Fibroblast of lung (primary cell): ENCODE measurements around the gene RYR2. TPM values are rescaled to one million over a fixed set of nuclear protein-coding genes. Genes with fewer than 3 reads are reported as not detected.

Source experiments
- DNase-seq, 2 donors: peaks; one replicate each; pipeline versions ENCODE4 v3.0.0 to v3.0.0-alpha.2; 2010; ENCODE audit warnings: low read depth in 2 of 2
- H2AFZ ChIP-seq: 2 replicates; pipeline ENCODE4 v1.5.1; 2012; ENCODE audit warnings: low read length, control low read depth, inconsistent platforms
- H3K27ac ChIP-seq: 2 replicates; pipeline ENCODE4 v1.5.1; 2011; ENCODE audit warnings: low read length, control low read depth; ENCODE audit not compliant: insufficient read depth
- H3K27me3 ChIP-seq: 2 replicates; pipeline ENCODE4 v1.5.1; 2011; ENCODE audit warnings: mild to moderate bottlenecking, low read length; ENCODE audit not compliant: control insufficient read depth, insufficient read depth
- H3K36me3 ChIP-seq: 2 replicates; pipeline ENCODE4 v1.5.1; 2011; ENCODE audit warnings: low read length; ENCODE audit not compliant: control insufficient read depth, insufficient read depth
- H3K4me1 ChIP-seq: 2 replicates; pipeline ENCODE4 v1.5.1; 2011; ENCODE audit warnings: low read length; ENCODE audit not compliant: control insufficient read depth, insufficient read depth; ENCODE audit errors: extremely low read depth
- H3K4me2 ChIP-seq: 2 replicates; pipeline ENCODE4 v1.5.1; 2011; ENCODE audit warnings: low read length, control low read depth; ENCODE audit not compliant: insufficient read depth; ENCODE audit errors: extremely low read depth
- H3K4me3 ChIP-seq, 4 experiments: fragments of 200-600 bp in 1 of 4; sonication (generic) in 1 of 4; replicated peaks in 1 of 4; 2 replicates each; pipeline ENCODE4 v1.5.1; 2011 to 2016; ENCODE audit warnings: low read length in 4 of 4, low read depth in 3 of 4, mild to moderate bottlenecking in 3 of 4, control low read depth in 2 of 4, inconsistent platforms in 1 of 4, mixed read lengths in 1 of 4; ENCODE audit not compliant: insufficient read depth in 1 of 4; ENCODE audit errors: control extremely low read depth in 1 of 4
- H3K79me2 ChIP-seq: 2 replicates; pipeline ENCODE4 v1.5.1; 2012; ENCODE audit warnings: mild to moderate bottlenecking, low read length, inconsistent platforms; ENCODE audit not compliant: control insufficient read depth, insufficient read depth
- H3K9ac ChIP-seq: 2 replicates; pipeline ENCODE4 v1.5.1; 2011; ENCODE audit warnings: mild to moderate bottlenecking, low read length, control low read depth; ENCODE audit not compliant: insufficient read depth
- H3K9me3 ChIP-seq: 2 replicates; pipeline ENCODE4 v1.5.1; 2012; ENCODE audit warnings: low read depth, low read length; ENCODE audit not compliant: control insufficient read depth, insufficient read depth
- H4K20me1 ChIP-seq: 2 replicates; pipeline ENCODE4 v1.5.1; 2011; ENCODE audit warnings: low read length; ENCODE audit not compliant: control insufficient read depth, insufficient read depth; ENCODE audit errors: extremely low read depth
- CTCF ChIP-seq, 2 donors: IDR thresholded peaks in 1 of 2; conservative IDR thresholded peaks in 1 of 2; 1 replicate in 1 of 2; 2 replicates in 1 of 2; pipeline ENCODE4 v1.5.1; 2011 to 2012; ENCODE audit warnings: low read length in 2 of 2, control low read depth in 1 of 2, inconsistent platforms in 1 of 2, low read depth in 1 of 2, mild to moderate bottlenecking in 1 of 2
- EZH2 ChIP-seq: IDR thresholded peaks from 2 replicates; pipeline ENCODE4 v1.5.1; 2012; ENCODE audit warnings: low read length, control low read depth, mild to moderate bottlenecking; ENCODE audit errors: missing control alignments
- polyA plus RNA-seq, 2 donors: library from polyadenylated mRNA; depleted of rRNA in 1 of 2; stranded (reverse) in 1 of 2; unstranded in 1 of 2; fragments of >200 nt; gene quantifications; 2 replicates each; pipeline ENCODE4 v1.2.1, GENCODE V29; 2011 to 2012; ENCODE audit warnings: missing spikeins in 1 of 2
- total RNA-seq: library from RNA; depleted of rRNA; stranded (reverse); fragments of >200 nt; gene quantifications from 2 replicates; pipeline ENCODE4 v1.2.1, GENCODE V29; 2014

The RYR2 gene
- total and polyA plus RNA-seq, 2 donors (not counting 1 experiment from before 2014, with no cell fraction given) = 0.06 to 0.17 TPM

- Histone ChIP-seq H3K27me3 (no peaks in the 10 kb centered on the region), H3K4me2 (no peak overlapping the region), H2AFZ (no peak overlapping the region), H3K9me3 (no peaks in the 10 kb centered on the region), H3K36me3 (no peaks in the 10 kb centered on the region), H3K79me2 (no peaks in the 10 kb centered on the region), H3K4me1 (no peaks in the 10 kb centered on the region), H3K27ac (no peak overlapping the region), H3K9ac (no peak overlapping the region), H3K4me3 (no peak overlapping the region), H4K20me1 (no peaks in the 10 kb centered on the region)
- no peak for DNase-seq
- TF ChIP-seq CTCF (conservative IDR thresholded peaks at IDR 0.05 in 1 of 2, IDR thresholded peaks at IDR 0.05 in 1 of 2; ENCODE audit: low read depth in 1 of 2, low read length in 2 of 2) (no peak), EZH2 (no peak)
Measured at GRCh38 chr1:237792726-237793125, 750.7 kb downstream of the RYR2 start.

- H3K4me1 ChIP-seq = no peaks in the 10 kb centered on the region
- no peak overlapping the region for H2AFZ ChIP-seq
- no peaks in the 10 kb centered on the region for H4K20me1 ChIP-seq
- no peaks in the 10 kb centered on the region for H3K27me3 ChIP-seq
- H3K36me3 ChIP-seq = no peaks in the 10 kb centered on the region
- DNase-seq = peak in 1 of 2 donors; percentile 26
- H3K79me2 ChIP-seq = no peaks in the 10 kb centered on the region
- no peak overlapping the region for H3K4me3 ChIP-seq
- H3K27ac ChIP-seq = no peak overlapping the region
- H3K4me2 ChIP-seq = no peak overlapping the region
- TF ChIP-seq CTCF (conservative IDR thresholded peaks at IDR 0.05 in 1 of 2, IDR thresholded peaks at IDR 0.05 in 1 of 2; ENCODE audit: low read depth in 1 of 2, low read length in 2 of 2) = no peak
- TF ChIP-seq EZH2 = no peak
- no peak overlapping the region for H3K9ac ChIP-seq
- no peaks in the 10 kb centered on the region for H3K9me3 ChIP-seq
Measured at GRCh38 chr1:237794071-237794470, 752.1 kb downstream of the RYR2 start.

- no peaks in the 10 kb centered on the region for H3K4me1 ChIP-seq
- DNase-seq = no peak
- no peaks in the 10 kb centered on the region for H3K36me3 ChIP-seq
- H3K27me3 ChIP-seq = no peaks in the 10 kb centered on the region
- no peak overlapping the region for H3K4me3 ChIP-seq
- H3K9me3 ChIP-seq = no peaks in the 10 kb centered on the region
- no peak overlapping the region for H2AFZ ChIP-seq
- no peak overlapping the region for H3K27ac ChIP-seq
- no peak for TF ChIP-seq CTCF (conservative IDR thresholded peaks at IDR 0.05 in 1 of 2, IDR thresholded peaks at IDR 0.05 in 1 of 2; ENCODE audit: low read depth in 1 of 2, low read length in 2 of 2)
- no peak for TF ChIP-seq EZH2
- H3K79me2 ChIP-seq = no peaks in the 10 kb centered on the region
- H4K20me1 ChIP-seq = no peaks in the 10 kb centered on the region
- H3K9ac ChIP-seq = no peak overlapping the region
- H3K4me2 ChIP-seq = no peak overlapping the region
Measured at GRCh38 chr1:237795558-237795957, 753.6 kb downstream of the RYR2 start.
